ENCODE measurements around the gene KCNJ6.

Gene KCNJ6

DNA sequence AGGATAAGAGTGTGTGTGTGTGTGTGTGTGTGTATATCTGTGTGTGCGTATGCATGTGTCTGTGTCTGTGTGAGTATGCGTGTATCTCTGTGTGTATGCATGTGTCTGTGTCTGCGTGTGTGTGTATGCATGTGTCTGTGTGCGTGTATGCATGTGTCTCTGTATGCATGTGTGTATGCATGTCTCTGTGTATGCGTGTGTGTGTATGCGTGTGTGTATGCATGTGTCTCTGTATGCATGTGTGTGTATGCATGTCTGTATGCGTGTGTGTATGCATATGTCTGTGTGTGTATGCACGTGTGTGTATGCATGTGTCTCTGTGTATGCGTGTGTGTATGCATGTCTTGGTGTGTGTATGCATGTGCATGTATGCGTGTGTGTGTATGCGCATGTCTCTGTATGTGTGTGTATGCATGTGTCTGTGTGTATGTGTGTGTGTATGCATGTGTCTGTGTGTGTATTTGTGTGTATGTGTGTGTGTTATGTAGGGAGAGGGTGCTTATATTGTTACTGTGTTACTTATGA is 301.8 kb downstream of the KCNJ6 start:
- no peaks in the 10 kb centered on the region for H3K9me3 ChIP-seq
- no peak overlapping the region for H3K27ac ChIP-seq
- TF ChIP-seq, protein P1, sequence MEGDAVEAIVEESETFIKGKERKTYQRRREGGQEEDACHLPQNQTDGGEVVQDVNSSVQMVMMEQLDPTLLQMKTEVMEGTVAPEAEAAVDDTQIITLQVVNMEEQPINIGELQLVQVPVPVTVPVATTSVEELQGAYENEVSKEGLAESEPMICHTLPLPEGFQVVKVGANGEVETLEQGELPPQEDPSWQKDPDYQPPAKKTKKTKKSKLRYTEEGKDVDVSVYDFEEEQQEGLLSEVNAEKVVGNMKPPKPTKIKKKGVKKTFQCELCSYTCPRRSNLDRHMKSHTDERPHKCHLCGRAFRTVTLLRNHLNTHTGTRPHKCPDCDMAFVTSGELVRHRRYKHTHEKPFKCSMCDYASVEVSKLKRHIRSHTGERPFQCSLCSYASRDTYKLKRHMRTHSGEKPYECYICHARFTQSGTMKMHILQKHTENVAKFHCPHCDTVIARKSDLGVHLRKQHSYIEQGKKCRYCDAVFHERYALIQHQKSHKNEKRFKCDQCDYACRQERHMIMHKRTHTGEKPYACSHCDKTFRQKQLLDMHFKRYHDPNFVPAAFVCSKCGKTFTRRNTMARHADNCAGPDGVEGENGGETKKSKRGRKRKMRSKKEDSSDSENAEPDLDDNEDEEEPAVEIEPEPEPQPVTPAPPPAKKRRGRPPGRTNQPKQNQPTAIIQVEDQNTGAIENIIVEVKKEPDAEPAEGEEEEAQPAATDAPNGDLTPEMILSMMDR (IDR thresholded peaks at IDR 0.05) = no peak
- no peaks in the 10 kb centered on the region for H3K4me1 ChIP-seq (ENCODE audit: control insufficient read depth in 1 of 2, insufficient read depth in 1 of 2, low read depth in 1 of 2, low read length in 1 of 2)
- no peak overlapping the region for H3K4me3 ChIP-seq (ENCODE audit: low read depth in 1 of 2, low read length in 1 of 2)
- no peaks in the 10 kb centered on the region for H3K36me3 ChIP-seq
- no peaks in the 10 kb centered on the region for H3K27me3 ChIP-seq

DNA sequence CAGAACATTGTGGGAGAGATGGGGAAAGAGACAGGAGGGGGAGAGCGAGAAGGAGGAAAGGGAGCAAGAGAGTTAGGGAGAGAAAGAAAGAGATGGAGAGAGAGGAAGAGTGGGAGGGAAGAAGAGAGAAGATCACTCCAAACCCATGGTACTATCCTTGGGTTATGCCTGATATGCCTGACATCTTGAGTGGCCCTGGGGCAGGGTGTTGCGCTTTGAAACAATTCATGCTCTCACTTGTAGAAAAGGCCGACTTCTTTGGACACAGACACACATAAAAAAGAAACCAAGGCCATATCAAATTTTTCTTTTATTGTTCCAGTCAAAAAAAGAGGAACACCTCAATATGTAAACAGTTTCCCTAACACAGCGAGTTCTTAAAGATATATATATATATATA is 309.2 kb downstream of the KCNJ6 start:
- Histone ChIP-seq H3K27me3 (no peaks in the 10 kb centered on the region), H3K36me3 (no peaks in the 10 kb centered on the region), H3K9me3 (no peaks in the 10 kb centered on the region), H3K4me3 (ENCODE audit: low read depth in 1 of 2, low read length in 1 of 2) (no peak overlapping the region), H3K27ac (no peak overlapping the region), H3K4me1 (ENCODE audit: control insufficient read depth in 1 of 2, insufficient read depth in 1 of 2, low read depth in 1 of 2, low read length in 1 of 2) (no peaks in the 10 kb centered on the region)
- TF ChIP-seq, protein P1 (IDR thresholded peaks at IDR 0.05) = no peak

DNA sequence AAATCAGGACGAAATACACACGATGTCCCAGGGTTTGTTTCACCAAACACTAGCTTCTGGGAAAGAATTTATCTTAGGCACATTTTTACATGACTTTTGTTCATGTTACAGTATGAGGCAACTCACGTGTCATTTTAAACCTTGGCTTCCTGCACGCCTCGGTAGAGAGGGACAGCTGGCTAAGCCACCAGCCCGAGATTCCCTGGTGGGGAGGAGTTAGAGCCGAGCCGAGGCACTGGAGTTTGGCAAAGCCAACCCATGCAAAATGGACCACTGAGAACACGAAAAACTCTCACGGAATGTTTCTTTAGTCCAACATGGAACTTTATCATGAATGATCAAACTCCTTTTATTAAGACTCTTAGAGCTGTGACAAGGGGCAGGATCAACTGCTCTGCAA is 309.7 kb downstream of the KCNJ6 start:
- H3K9me3 ChIP-seq = no peaks in the 10 kb centered on the region
- no peaks in the 10 kb centered on the region for H3K27me3 ChIP-seq
- no peak overlapping the region for H3K27ac ChIP-seq
- H3K4me3 ChIP-seq (ENCODE audit: low read depth in 1 of 2, low read length in 1 of 2) = no peak overlapping the region
- TF ChIP-seq, protein P1 (IDR thresholded peaks at IDR 0.05) = no peak
- H3K36me3 ChIP-seq = no peaks in the 10 kb centered on the region
- H3K4me1 ChIP-seq (ENCODE audit: control insufficient read depth in 1 of 2, insufficient read depth in 1 of 2, low read depth in 1 of 2, low read length in 1 of 2) = no peaks in the 10 kb centered on the region

DNA sequence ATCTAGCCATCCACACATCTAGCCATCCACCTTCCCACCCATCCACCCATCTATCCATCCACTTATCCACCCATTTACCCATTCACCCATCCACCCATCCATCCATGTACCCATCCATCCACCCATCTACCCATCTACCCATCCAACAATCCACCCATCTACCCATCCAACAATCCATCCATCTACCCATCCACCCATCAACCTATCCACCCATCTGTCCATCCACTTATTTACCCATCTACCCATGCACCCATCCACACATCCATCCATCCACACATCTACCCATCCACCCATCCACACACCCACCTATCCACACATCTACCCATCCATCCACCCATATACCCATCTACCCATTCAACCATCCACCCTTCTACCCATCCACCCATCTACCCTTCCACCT is 311.3 kb downstream of the KCNJ6 start:
- H3K4me1 ChIP-seq (ENCODE audit: control insufficient read depth in 1 of 2, insufficient read depth in 1 of 2, low read depth in 1 of 2, low read length in 1 of 2) = no peaks in the 10 kb centered on the region
- no peaks in the 10 kb centered on the region for H3K36me3 ChIP-seq
- H3K27me3 ChIP-seq = no peaks in the 10 kb centered on the region
- no peak overlapping the region for H3K27ac ChIP-seq
- TF ChIP-seq, protein P1 (IDR thresholded peaks at IDR 0.05) = no peak
- H3K9me3 ChIP-seq = no peaks in the 10 kb centered on the region
- H3K4me3 ChIP-seq (ENCODE audit: low read depth in 1 of 2, low read length in 1 of 2) = no peak overlapping the region

DNA sequence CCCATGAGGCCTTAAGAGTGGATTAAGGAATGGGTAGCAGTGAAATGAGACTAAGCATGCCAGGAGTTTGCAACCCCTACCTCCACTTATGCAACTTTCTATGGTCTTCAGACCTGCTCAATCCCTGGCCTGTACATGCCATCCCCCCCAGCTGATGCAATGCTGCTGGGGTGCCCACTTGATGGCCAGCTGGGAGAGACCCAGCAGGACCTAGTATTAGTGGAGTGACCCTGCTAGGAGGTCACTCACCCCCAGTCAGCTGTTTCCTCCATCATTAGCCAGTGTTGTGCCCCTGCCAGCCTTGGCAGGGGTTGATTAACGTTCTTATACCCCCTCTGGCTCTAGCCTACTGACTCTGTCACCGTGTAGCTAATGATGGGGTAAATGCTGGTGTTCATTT is 313.1 kb downstream of the KCNJ6 start:
- Histone ChIP-seq H3K4me3 (ENCODE audit: low read depth in 1 of 2, low read length in 1 of 2) (no peak overlapping the region), H3K27me3 (no peaks in the 10 kb centered on the region)
- TF ChIP-seq, protein P1 (IDR thresholded peaks at IDR 0.05) = no peak

DNA sequence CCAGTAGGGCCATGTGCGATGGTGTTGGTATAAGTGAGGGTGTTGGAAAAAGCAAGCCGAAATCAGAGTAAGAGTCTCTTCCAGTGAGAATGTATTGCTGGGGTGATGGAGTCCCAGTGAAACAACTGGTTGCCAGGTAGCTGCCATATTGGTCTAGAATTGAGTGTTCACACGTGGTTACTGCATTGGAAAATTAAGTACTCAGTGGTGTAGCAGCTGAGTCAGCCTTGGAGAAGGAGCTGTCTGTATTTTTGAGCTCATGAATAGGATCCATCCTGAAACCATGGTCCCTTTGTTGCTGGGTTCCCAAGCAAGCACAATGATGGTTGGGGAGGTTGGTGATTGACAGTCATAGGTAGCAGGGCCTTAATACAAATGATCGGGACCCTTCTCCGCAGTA is 314.3 kb downstream of the KCNJ6 start:
- no peak overlapping the region for H3K4me3 ChIP-seq (ENCODE audit: low read depth in 1 of 2, low read length in 1 of 2)
- no peaks in the 10 kb centered on the region for H3K27me3 ChIP-seq
- no peaks in the 10 kb centered on the region for H3K9me3 ChIP-seq
- TF ChIP-seq, protein P1 (IDR thresholded peaks at IDR 0.05) = no peak
- no peaks in the 10 kb centered on the region for H3K4me1 ChIP-seq (ENCODE audit: control insufficient read depth in 1 of 2, insufficient read depth in 1 of 2, low read depth in 1 of 2, low read length in 1 of 2)
- H3K27ac ChIP-seq = no peak overlapping the region
- H3K36me3 ChIP-seq = no peaks in the 10 kb centered on the region

More for the DNA sequence above, 313.1 kb downstream of the KCNJ6 start:
- no peak overlapping the region for H3K27ac ChIP-seq
- H3K36me3 ChIP-seq = no peaks in the 10 kb centered on the region
- no peaks in the 10 kb centered on the region for H3K4me1 ChIP-seq (ENCODE audit: control insufficient read depth in 1 of 2, insufficient read depth in 1 of 2, low read depth in 1 of 2, low read length in 1 of 2)
- no peaks in the 10 kb centered on the region for H3K9me3 ChIP-seq
